SK-N-SH (cell line): ENCODE measurements around the gene CCL7. TPM values are rescaled to one million over a fixed set of nuclear protein-coding genes. Genes with fewer than 3 reads are reported as not detected.

ENCODE experiments used
- CTCF ChIA-PET: fragments of 300-600, 350-600 bp; formaldehyde crosslinking; extraction: SDS; loops from one replicate; lab custom pipeline; 2021; lab: Yijun Ruan, JAX
- POLR2A ChIA-PET: fragments of 350-600 bp; sonication (Branson Sonifier 250); formaldehyde crosslinking; extraction: SDS; loops from one replicate; lab custom pipeline; 2020; ENCODE audit warnings: antibody characterized with exemption, inconsistent platforms; lab: Yijun Ruan, JAX
- DNase-seq: peaks from one replicate; pipeline ENCODE4 v3.0.0; 2012
- H2AFZ ChIP-seq: fragments of 200-600 bp; sonication (generic); 2 replicates; pipeline ENCODE4 v1.8.1; 2016; ENCODE audit warnings: antibody characterized with exemption, mild to moderate bottlenecking, low read depth
- H3F3A ChIP-seq: fragments of 200-600 bp; sonication (generic); replicated peaks from 2 replicates; pipeline ENCODE3; 2016; ENCODE audit warnings: antibody characterized with exemption, mild to moderate bottlenecking; ENCODE audit not compliant: insufficient read depth
- H3K27ac ChIP-seq, 2 experiments: fragments of 200-500 bp in 1 of 2; fragments of 200-600 bp in 1 of 2; sonication (Bioruptor generic) in 1 of 2; sonication (generic), shearing (Covaris generic) in 1 of 2; 2 replicates each; pipeline versions ENCODE4 v1.5.1 to v1.6.1; 2014 to 2016; ENCODE audit warnings: low read depth in 2 of 2, inconsistent platforms in 1 of 2, low read length in 1 of 2, mild to moderate bottlenecking in 1 of 2, mixed read lengths in 1 of 2
- H3K27me3 ChIP-seq: fragments of 200-600 bp; sonication (generic), shearing (Covaris generic); 2 replicates; pipeline ENCODE4 v1.6.1; 2016; ENCODE audit warnings: mixed run types; ENCODE audit not compliant: insufficient read depth
- H3K36me3 ChIP-seq, 2 experiments: fragments of 200-500 bp in 1 of 2; fragments of 200-600 bp in 1 of 2; sonication (Bioruptor generic) in 1 of 2; sonication (generic) in 1 of 2; replicated peaks in 1 of 2; 2 replicates each; pipeline versions ENCODE3 to v1.5.1; 2014 to 2016; ENCODE audit warnings: low read length in 1 of 2, mild to moderate bottlenecking in 1 of 2; ENCODE audit not compliant: insufficient read depth in 2 of 2, control insufficient read depth in 1 of 2
- H3K4me1 ChIP-seq, 2 experiments: fragments of 200-500 bp in 1 of 2; fragments of 200-600 bp in 1 of 2; sonication (Bioruptor generic) in 1 of 2; sonication (generic), shearing (Covaris generic) in 1 of 2; 2 replicates each; pipeline versions ENCODE4 v1.5.1 to v1.6.1; 2014 to 2016; ENCODE audit warnings: low read depth in 1 of 2, low read length in 1 of 2, mixed run types in 1 of 2; ENCODE audit not compliant: insufficient read depth in 2 of 2, control insufficient read depth in 1 of 2
- H3K4me2 ChIP-seq: fragments of 200-600 bp; sonication (generic), shearing (Covaris generic); 2 replicates; pipeline ENCODE4 v1.6.1; 2017; ENCODE audit warnings: mixed run types
- H3K4me3 ChIP-seq, 2 experiments: fragments of 200-500 bp in 1 of 2; fragments of 200-600 bp in 1 of 2; sonication (Bioruptor generic) in 1 of 2; sonication (generic), shearing (Covaris generic) in 1 of 2; 2 replicates each; pipeline versions ENCODE4 v1.5.1 to v1.8.1; 2014 to 2016; ENCODE audit warnings: low read depth in 2 of 2, inconsistent platforms in 1 of 2, low read length in 1 of 2, mild to moderate bottlenecking in 1 of 2, mixed read lengths in 1 of 2, moderate library complexity in 1 of 2
- H3K79me2 ChIP-seq: fragments of 200-600 bp; sonication (generic); 2 replicates; pipeline ENCODE4 v1.8.1; 2017; ENCODE audit warnings: mild to moderate bottlenecking; ENCODE audit not compliant: insufficient read depth
- H3K9ac ChIP-seq: fragments of 200-600 bp; sonication (generic); 2 replicates; pipeline ENCODE4 v1.6.1; 2017; ENCODE audit warnings: mixed run types
- H3K9me2 ChIP-seq: fragments of 200-600 bp; sonication (generic); 2 replicates; pipeline ENCODE4 v1.6.1; 2017; ENCODE audit warnings: mixed run types
- H3K9me3 ChIP-seq: fragments of 200-600 bp; sonication (generic); 2 replicates; pipeline ENCODE4 v1.6.1; 2017; ENCODE audit warnings: mixed run types, mild to moderate bottlenecking, moderate library complexity
- H4K20me1 ChIP-seq: fragments of 200-600 bp; sonication (generic); 2 replicates; pipeline ENCODE4 v1.6.1; 2017; ENCODE audit warnings: mild to moderate bottlenecking, mixed run types; ENCODE audit not compliant: insufficient read depth
- ELF1 ChIP-seq: IDR thresholded peaks from 2 replicates; pipeline ENCODE4 v1.4.0; 2012
- EP300 ChIP-seq, 2 experiments: IDR thresholded peaks; 2 replicates each; pipeline versions ENCODE4 v1.4.0 to v1.6.1; 2012; ENCODE audit warnings: borderline replicate concordance in 1 of 2, low read depth in 1 of 2, low read length in 1 of 2
- GABPA ChIP-seq: IDR thresholded peaks from 2 replicates; pipeline ENCODE4 v1.4.0; 2012; ENCODE audit warnings: low read depth, mild to moderate bottlenecking
- MEF2A ChIP-seq: IDR thresholded peaks from 2 replicates; pipeline ENCODE4 v1.4.0; 2012; ENCODE audit warnings: low read depth, borderline replicate concordance
- NFIC ChIP-seq: IDR thresholded peaks from 2 replicates; pipeline ENCODE4 v1.4.0; 2012; ENCODE audit warnings: borderline replicate concordance
- POLR2AphosphoS5 ChIP-seq: IDR thresholded peaks from 2 replicates; pipeline ENCODE4 v1.6.1; 2012; ENCODE audit warnings: low read depth, low read length
- RCOR1 ChIP-seq: fragments of 150-350 bp; IDR thresholded peaks from 2 replicates; pipeline ENCODE4 v1.6.1; 2017; ENCODE audit warnings: antibody characterized with exemption, low read length
- SIN3A ChIP-seq: IDR thresholded peaks from 2 replicates; pipeline ENCODE4 v1.6.1; 2012; ENCODE audit warnings: low read depth, mild to moderate bottlenecking, low read length, moderate library complexity, borderline replicate concordance
- TCF12 ChIP-seq: IDR thresholded peaks from 2 replicates; pipeline ENCODE4 v1.4.0; 2012
- YY1 ChIP-seq: IDR thresholded peaks from 2 replicates; pipeline ENCODE4 v1.4.0; 2012; ENCODE audit warnings: low read depth, mild to moderate bottlenecking
- WGBS: methylation state at CpG from one replicate; pipeline ENCODE4 v1.1.6; 2017; ENCODE audit warnings: low lambda C conversion rate; 5-methylcytosine and 5-hydroxymethylcytosine counted together
- polyA plus RNA-seq, 3 experiments: library from polyadenylated mRNA; depleted of rRNA; stranded (reverse); fragments of >200 nt; gene quantifications; 2 replicates each; pipeline ENCODE4 v1.2.3, GENCODE V29; 2012
- TF ChIP-seq, protein P1 (sequence below): IDR thresholded peaks from 2 replicates; pipeline ENCODE4; 2012
- TF ChIP-seq, protein P2 (sequence below): fragments of 200-600 bp; sonication (generic); IDR thresholded peaks from 2 replicates; pipeline ENCODE4 v1.6.1; 2017; ENCODE audit warnings: antibody characterized with exemption, mild to moderate bottlenecking, moderate library complexity

Gene CCL7
- polyA plus RNA-seq, 1 of the 3 experiments (the other 2 are of a cell fraction) = 0.72 TPM

DNA sequence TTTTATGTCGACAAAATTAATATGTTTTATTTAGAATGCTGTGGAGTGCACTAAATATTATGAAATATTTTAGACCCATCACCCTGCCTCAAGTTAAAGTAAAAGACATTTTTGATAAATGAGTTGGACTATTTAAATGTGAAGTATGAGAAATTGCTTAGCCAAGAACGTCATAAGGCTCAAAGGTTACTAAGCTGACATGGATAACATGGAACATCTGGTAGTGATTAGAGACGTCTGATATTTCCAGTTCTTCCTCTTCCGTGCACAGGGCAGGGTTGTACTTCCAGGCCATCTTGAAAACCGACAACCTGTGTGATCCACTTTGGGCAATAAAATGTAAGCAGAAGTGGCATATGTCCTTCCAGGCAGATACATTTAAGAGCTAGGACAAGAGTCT is 42.1 kb downstream of the CCL7 start:
- no peaks in the 10 kb centered on the region for H3K36me3 ChIP-seq
- H3K27ac ChIP-seq = no peak overlapping the region
- no peaks in the 10 kb centered on the region for H3K4me1 ChIP-seq
- POLR2A ChIA-PET = no interaction called here
- no peak overlapping the region for H2AFZ ChIP-seq
- WGBS = 26% methylated on average over 5 of the region's 5 CpGs
- no peak overlapping the region for H3K4me3 ChIP-seq
- CTCF ChIA-PET = interaction anchor here (1.9 kb wide), 1 partner anchor 49 kb away, joined by 8 read pairs; no protein-coding TSS in a partner anchor
- H3K4me2 ChIP-seq = no peak overlapping the region
- H3K27me3 ChIP-seq = no peaks in the 10 kb centered on the region
- no peak overlapping the region for H3K9ac ChIP-seq
- no peak for DNase-seq
- no peaks in the 10 kb centered on the region for H3K9me3 ChIP-seq
- no peaks in the 10 kb centered on the region for H3K9me2 ChIP-seq
- TF ChIP-seq, protein P1, sequence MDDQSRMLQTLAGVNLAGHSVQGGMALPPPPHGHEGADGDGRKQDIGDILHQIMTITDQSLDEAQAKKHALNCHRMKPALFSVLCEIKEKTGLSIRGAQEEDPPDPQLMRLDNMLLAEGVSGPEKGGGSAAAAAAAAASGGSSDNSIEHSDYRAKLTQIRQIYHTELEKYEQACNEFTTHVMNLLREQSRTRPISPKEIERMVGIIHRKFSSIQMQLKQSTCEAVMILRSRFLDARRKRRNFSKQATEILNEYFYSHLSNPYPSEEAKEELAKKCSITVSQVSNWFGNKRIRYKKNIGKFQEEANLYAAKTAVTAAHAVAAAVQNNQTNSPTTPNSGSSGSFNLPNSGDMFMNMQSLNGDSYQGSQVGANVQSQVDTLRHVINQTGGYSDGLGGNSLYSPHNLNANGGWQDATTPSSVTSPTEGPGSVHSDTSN = 0 out of 2 replicates have a peak, but pooled peaks have one; percentile 23
- TF ChIP-seq TCF12 (peak; percentile 62), NFIC (no peak), POLR2AphosphoS5 (no peak)
- TF ChIP-seq, all 33 proteins: peak for 2
- no peaks in the 10 kb centered on the region for H3F3A ChIP-seq
- H3K79me2 ChIP-seq = no peaks in the 10 kb centered on the region
- no peaks in the 10 kb centered on the region for H4K20me1 ChIP-seq

DNA sequence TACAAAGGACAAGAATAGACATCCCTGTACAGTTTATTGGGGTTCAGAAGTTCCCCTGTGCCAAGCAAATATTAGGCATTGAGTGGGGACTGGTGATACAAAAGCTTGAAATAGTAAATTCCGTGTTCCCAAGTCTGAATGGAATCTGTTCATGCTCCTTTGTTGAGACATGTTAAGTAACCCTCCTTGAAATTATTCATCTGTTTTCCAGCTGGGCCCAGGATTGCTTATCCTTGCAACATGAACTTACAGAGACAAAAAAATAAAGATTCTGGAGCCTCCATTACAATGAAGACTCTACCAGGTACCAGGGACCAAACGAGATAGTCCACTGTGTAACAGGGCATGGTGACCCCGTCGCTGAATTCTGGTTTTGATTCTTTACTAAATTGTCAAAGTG is 43.1 kb downstream of the CCL7 start:
- CTCF ChIA-PET = no interaction called here
- H3K36me3 ChIP-seq = no peaks in the 10 kb centered on the region
- 49% methylated on average over 4 of the region's 4 CpGs for WGBS
- no peak overlapping the region for H3K4me3 ChIP-seq
- DNase-seq = no peak
- H2AFZ ChIP-seq = no peak overlapping the region
- H3K4me2 ChIP-seq = no peak overlapping the region
- POLR2A ChIA-PET = no interaction called here
- no peaks in the 10 kb centered on the region for H4K20me1 ChIP-seq
- H3K79me2 ChIP-seq = no peaks in the 10 kb centered on the region
- no peaks in the 10 kb centered on the region for H3K27me3 ChIP-seq
- no peak overlapping the region for H3K27ac ChIP-seq
- no peak overlapping the region for H3K9ac ChIP-seq
- no peaks in the 10 kb centered on the region for H3K4me1 ChIP-seq
- no peak for TF ChIP-seq RCOR1
- TF ChIP-seq YY1 = no peak
- no peak for TF ChIP-seq ELF1
- no peak for TF ChIP-seq GABPA
- no peak for TF ChIP-seq MEF2A
- TF ChIP-seq TCF12 = no peak
- TF ChIP-seq, protein P2, sequence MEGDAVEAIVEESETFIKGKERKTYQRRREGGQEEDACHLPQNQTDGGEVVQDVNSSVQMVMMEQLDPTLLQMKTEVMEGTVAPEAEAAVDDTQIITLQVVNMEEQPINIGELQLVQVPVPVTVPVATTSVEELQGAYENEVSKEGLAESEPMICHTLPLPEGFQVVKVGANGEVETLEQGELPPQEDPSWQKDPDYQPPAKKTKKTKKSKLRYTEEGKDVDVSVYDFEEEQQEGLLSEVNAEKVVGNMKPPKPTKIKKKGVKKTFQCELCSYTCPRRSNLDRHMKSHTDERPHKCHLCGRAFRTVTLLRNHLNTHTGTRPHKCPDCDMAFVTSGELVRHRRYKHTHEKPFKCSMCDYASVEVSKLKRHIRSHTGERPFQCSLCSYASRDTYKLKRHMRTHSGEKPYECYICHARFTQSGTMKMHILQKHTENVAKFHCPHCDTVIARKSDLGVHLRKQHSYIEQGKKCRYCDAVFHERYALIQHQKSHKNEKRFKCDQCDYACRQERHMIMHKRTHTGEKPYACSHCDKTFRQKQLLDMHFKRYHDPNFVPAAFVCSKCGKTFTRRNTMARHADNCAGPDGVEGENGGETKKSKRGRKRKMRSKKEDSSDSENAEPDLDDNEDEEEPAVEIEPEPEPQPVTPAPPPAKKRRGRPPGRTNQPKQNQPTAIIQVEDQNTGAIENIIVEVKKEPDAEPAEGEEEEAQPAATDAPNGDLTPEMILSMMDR = no peak
- H3F3A ChIP-seq = no peaks in the 10 kb centered on the region
- no peaks in the 10 kb centered on the region for H3K9me2 ChIP-seq
- no peaks in the 10 kb centered on the region for H3K9me3 ChIP-seq

DNA sequence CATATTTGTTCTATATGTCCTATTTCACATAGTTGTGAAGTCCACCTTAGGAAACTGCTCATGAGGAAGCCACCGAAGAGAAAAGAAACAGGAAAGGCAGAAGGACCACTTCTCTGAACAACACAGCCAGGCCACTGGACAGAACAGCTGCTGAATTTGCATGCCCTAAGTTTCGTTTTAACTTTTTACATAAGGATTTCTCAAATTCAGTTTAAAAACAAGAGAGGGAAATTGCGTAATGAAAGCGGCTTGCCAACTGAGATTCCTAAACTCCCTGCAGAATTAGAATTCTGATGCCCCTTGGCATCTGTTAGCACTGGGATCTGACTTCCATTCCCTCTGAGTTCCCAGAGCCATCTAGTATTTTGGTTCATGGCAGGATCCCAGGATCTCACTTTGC is 44.3 kb downstream of the CCL7 start:
- Histone ChIP-seq H3K27me3 (no peaks in the 10 kb centered on the region), H3K4me3 (no peak overlapping the region), H3F3A (no peaks in the 10 kb centered on the region), H3K4me2 (no peak overlapping the region), H3K79me2 (no peaks in the 10 kb centered on the region), H3K36me3 (no peaks in the 10 kb centered on the region), H3K4me1 (no peaks in the 10 kb centered on the region), H3K27ac (no peak overlapping the region), H2AFZ (no peak overlapping the region), H3K9me3 (no peaks in the 10 kb centered on the region), H3K9me2 (no peaks in the 10 kb centered on the region), H4K20me1 (no peaks in the 10 kb centered on the region), H3K9ac (no peak overlapping the region)
- DNase-seq = no peak
- POLR2A ChIA-PET = no interaction called here
- CTCF ChIA-PET = no interaction called here
- TF ChIP-seq SIN3A (no peak), EP300 (IDR thresholded peaks at IDR 0.05; ENCODE audit: borderline replicate concordance in 1 of 2, low read depth in 1 of 2, low read length in 1 of 2) (no peak)
- WGBS = 54% methylated on average over 4 of the region's 4 CpGs
